NCI-H82 treated with DMSO at 0.1 percent for 48 hours (cell line): ENCODE data around the gene FIGNL2.

Experiments used
- DNase-seq: peaks from one replicate; lab custom pipeline; 2025; ENCODE audit not compliant: unreplicated experiment; lab: John Stamatoyannopoulos, UW

FIGNL2 gene

GRCh38 chr12:51860986-51861385 lies 12.5 kb upstream of the FIGNL2 start:
- no peak for DNase-seq

DNA sequence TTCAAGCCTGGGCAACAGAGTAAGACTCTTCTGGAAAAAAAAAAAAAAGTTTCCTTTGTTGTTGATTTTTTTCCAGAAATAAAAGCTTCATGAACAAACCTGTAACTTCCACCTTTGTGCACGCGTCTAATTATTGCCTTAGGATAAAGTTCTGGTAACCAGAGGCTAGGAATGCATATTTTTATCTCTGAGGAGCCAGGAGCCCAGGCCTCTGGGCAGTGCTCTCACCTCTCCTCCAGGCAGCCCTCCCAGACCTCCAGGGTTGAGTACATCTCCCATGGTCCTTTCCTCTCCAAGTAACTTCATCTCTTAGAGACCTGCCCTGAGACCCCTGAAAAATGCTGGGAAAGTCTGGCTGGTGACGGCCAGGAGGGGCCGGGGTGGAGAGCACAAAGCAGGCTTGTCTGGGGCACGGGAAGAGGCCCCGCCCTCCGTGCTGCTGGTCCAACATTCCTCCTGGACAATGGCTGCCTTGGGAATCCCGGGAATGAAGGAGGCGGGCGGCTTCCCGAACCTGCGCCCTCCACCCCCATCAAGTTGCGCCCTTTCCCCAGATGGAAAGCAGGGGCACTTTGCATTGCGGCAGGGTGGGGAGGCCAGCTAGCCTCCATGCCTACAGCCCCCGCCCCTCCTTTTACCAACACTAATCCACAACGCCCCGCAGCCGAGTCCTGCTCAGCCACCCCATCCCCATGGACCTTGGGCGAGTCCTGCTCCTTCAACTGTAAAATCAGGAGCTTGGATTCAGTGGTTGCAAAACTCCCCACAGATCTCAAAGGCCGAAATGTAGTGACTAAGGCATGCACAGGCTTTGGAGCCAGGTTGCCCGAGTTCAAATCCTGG lies 7.3 kb upstream of the FIGNL2 start:
- no peak for DNase-seq

- DNase-seq: no peak
Measured at GRCh38 chr12:51852404-51853137, 4.1 kb upstream of the FIGNL2 start.

GRCh38 chr12:51851413-51852124 lies 3.1 kb upstream of the FIGNL2 start:
- no peak for DNase-seq

- no peak for DNase-seq
Measured at GRCh38 chr12:51850965-51851299, 2.4 kb upstream of the FIGNL2 start.

DNA sequence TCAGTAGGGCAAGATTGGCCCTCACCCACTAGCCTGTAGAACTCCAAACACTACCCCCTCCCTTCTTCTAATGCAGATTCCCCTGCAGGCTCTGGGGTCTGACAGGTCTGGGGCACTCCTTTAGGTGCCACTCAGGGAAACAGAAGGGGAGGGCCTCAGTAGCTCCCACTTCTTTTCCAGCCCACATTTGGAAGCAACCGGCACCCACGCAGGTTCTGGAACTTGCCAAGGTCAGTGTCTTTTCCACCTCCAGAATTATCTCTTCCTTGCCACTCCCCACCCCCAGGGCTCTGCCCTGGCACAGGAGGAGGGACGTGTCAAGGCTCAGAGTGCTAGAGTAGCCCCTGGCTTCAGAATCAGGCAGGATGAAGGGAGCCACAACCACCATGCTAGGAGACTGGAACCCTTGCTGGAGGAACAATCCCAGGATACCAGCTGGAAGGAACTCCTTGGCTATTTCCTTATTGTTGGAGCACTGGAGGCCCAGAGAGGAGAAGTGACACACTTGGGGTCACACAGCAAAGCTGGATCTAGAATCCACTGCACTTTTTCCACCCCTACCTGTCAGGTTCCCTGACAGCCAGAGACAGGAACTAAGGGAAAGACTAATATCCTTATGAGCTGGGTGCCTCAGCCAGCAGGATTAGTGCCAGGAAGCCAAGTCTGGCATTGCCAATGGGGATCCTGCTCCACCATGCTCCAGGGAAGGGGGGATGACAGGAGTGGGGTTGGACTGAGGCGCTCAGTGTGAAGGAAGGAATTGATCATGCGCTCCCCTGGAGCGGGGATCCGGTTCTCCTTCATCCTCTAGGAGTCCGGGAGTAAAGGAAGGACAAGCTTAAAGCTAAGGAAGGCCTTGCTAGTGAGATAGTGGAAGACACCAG lies 1.8 kb upstream of the FIGNL2 start:
- DNase-seq: no peak

DNA sequence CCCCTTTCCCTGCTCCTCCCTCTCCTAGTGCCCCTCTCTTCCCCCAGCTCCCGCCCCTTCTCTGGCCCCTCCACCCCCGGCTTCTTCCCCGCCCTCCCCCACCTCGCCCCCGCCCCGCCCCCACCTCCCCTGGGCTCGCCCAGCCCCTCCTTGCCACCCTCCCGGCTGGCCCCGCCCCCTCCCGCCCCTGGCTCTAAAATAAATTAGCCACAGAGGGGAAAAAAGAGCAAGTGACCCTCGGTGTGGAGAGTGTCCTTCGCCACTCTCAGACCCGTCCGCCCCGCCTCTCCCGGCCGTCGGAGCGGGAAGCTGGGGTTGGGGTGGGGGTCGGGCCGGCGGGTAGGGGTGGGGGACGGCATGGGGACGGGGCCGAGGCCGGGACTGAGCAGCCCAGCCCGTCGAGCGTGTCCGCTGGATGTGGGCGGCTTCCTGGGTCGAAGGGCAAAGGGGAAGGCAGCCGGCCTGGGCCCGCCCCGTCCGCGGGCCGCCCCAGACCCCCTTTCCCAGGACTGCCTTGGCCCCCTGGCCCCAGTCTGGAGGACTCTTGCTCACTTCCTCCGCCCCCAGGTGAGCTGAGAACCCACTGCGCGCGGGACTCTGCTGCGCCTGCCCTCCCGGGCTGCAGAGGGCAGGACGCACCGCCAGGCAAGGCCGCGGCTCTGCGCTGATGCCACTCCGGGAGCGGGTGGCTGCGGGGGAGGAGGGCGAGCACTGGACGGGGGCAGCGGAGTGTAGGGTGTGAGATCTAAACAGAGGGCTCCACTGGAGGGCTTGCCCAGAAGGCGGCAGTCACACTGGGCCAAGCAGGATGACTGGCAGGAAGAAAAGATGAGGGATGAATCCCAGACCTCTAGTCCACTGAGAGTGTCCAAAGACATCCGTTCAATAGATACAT lies 570 bp upstream of the FIGNL2 start:
- DNase-seq: no peak

GRCh38 chr12:51847643-51848325 lies 734 bp downstream of the FIGNL2 start:
- DNase-seq: no peak

GRCh38 chr12:51846911-51847642 lies 1.4 kb downstream of the FIGNL2 start:
- DNase-seq: no peak

GRCh38 chr12:51846271-51846691 lies 2.2 kb downstream of the FIGNL2 start:
- DNase-seq: no peak

DNA sequence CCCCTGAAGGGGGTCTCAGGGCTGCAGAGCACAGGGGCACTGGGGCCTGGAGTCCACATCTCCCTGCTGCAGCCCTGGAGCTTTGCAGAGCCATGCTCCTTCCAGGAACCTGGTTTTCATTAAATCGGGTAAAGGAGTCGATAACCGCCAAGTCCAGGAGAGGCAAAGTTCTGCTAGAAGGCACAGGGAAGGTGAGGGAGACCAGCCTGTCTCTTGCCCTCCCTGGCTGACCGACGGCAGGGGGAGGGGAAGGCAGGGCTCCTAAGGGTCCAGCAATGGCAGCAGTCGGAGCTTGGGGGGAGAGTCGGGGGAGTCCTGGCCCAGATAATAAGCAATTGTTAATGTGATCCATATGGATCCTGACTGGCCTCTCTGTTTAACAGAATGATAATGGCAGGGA lies 3.0 kb downstream of the FIGNL2 start:
- DNase-seq: no peak

DNA sequence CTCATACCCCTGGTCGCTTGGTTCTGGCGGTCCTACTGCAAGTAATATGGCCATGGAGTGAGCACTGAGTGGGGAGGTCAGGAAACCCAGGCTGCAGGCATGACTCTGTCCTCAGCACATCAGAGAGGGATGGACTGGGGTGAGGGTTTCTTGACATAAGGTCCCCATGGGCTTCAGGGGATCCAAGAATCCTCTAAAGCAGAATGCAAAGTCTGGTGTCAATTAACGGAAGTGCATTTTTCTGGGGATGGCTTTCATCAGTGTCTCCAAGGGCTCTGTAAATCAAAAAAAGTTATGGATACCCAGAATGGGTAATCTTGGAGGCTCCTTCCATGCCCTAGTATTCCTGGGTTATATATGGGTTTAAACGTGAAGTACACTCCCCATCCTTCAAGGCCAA lies 3.7 kb downstream of the FIGNL2 start:
- no peak for DNase-seq

GRCh38 chr12:51841727-51842126 lies 6.8 kb downstream of the FIGNL2 start:
- DNase-seq: no peak

DNA sequence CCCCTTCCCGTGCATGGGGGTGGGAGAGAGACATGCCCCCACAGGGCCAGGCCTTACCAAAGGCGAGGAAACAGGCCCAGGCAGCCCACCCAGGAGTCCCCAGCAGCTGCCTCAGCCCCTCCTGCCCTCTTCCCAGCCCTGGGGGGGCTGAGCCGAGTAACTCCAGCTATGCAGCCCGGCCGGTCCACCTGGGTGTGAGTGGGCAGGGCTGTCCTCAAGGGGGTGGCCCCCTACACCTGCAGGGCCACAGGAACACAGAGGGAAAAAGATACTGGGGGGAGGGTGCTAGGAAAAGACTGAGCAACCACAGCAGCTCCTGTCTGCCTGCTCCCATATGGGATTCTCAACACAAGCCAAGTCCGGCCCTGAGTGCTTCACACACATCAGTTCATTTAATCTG lies 7.6 kb downstream of the FIGNL2 start:
- DNase-seq: no peak

DNA sequence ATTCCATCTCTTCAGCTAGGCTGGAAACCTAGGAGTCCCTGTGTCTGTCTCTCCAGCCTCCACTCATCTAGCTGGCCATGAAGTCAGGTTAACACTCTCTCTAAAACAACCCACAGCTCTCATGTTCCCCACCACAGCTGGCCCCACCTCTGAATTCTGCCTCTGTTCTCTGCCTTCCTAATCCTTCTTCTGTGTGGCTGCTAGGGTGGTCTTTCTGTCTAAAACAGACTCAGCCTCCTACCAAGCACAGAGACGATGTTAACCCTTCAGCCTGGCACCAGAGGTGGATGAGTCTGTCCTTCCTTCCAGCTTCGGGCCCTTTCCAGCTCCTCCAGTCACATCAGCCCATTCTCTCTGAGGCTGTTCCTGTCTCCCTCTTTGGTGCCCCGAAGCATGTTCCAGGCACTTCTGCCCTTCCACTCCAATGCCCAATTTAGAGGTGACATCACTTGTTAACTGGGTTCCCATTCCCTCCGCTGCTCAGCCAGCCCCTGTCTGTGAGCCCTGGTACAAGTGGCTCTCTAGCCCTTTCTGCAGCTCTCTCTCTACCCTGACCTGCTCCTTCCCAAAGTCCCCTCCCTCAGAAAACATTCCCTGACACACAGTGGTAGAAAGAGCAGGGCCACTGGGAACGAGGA lies 9.1 kb downstream of the FIGNL2 start:
- no peak for DNase-seq

DNA sequence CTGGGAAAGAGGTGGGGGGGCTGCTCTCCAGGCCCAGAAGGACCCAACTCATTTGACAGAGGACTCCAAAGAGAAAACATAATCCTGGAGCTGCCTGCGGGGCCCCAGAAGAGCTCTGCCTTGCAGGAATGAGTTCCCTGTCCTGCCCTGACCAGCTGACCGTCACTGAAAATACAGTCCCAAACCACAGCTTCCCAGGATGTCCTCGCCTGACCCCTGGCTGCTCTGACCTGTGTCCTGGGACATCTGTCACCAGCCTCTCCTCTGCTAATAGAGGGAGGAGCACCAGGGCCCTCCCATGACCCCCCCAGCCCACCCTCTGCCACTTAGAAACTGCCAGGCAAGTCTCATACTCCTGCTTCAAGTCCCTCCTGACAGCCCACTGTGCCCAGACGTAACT lies 9.8 kb downstream of the FIGNL2 start:
- no peak for DNase-seq

GRCh38 chr12:51838036-51838435 lies 10.5 kb downstream of the FIGNL2 start:
- no peak for DNase-seq

GRCh38 chr12:51837286-51837685 lies 11.2 kb downstream of the FIGNL2 start:
- no peak for DNase-seq
